ENCODE results near the gene RECQL5. TPM values are rescaled to one million over a fixed set of nuclear protein-coding genes. Genes with fewer than 3 reads are reported as not detected.

RECQL5 gene
- total RNA-seq, 1 donor from 2014 or later: 18.7 TPM

GRCh38 chr17:75614556-75615270, 52.2 kb downstream of the RECQL5 start:
- peaks cover 8% of the 10 kb centered on the region for H3K27me3 ChIP-seq (ENCODE audit: control insufficient read depth, insufficient read depth, low read length)
- no peak for TF ChIP-seq CTCF (IDR thresholded peaks at IDR 0.05; ENCODE audit: insufficient read depth, low read length, poor library complexity, severe bottlenecking)
- no peaks in the 10 kb centered on the region for H3K36me3 ChIP-seq (ENCODE audit: control insufficient read depth, insufficient read depth, low read length)
- H3K4me3 ChIP-seq (ENCODE audit: low read depth, low read length): no peak overlapping the region
- no peak for DNase-seq (ENCODE audit: low read depth)

GRCh38 chr17:75614006-75614405, 52.9 kb downstream of the RECQL5 start:
- Histone ChIP-seq H3K4me3 (ENCODE audit: low read depth, low read length) (no peak overlapping the region), H3K27me3 (ENCODE audit: control insufficient read depth, insufficient read depth, low read length) (peaks cover 5% of the 10 kb centered on the region), H3K36me3 (ENCODE audit: control insufficient read depth, insufficient read depth, low read length) (no peaks in the 10 kb centered on the region)
- DNase-seq (ENCODE audit: low read depth): no peak
- TF ChIP-seq CTCF (IDR thresholded peaks at IDR 0.05; ENCODE audit: insufficient read depth, low read length, poor library complexity, severe bottlenecking): peak; percentile 29

GRCh38 chr17:75612906-75613626, 53.9 kb downstream of the RECQL5 start:
- Histone ChIP-seq H3K27me3 (ENCODE audit: control insufficient read depth, insufficient read depth, low read length) (peaks cover 5% of the 10 kb centered on the region), H3K4me3 (ENCODE audit: low read depth, low read length) (no peak overlapping the region), H3K36me3 (ENCODE audit: control insufficient read depth, insufficient read depth, low read length) (no peaks in the 10 kb centered on the region)
- DNase-seq (ENCODE audit: low read depth): no peak
- TF ChIP-seq CTCF (IDR thresholded peaks at IDR 0.05; ENCODE audit: insufficient read depth, low read length, poor library complexity, severe bottlenecking): no peak

GRCh38 chr17:75611851-75612429, 55.0 kb downstream of the RECQL5 start:
- Histone ChIP-seq H3K36me3 (ENCODE audit: control insufficient read depth, insufficient read depth, low read length) (no peaks in the 10 kb centered on the region), H3K27me3 (ENCODE audit: control insufficient read depth, insufficient read depth, low read length) (peaks cover 2% of the 10 kb centered on the region), H3K4me3 (ENCODE audit: low read depth, low read length) (no peak overlapping the region)
- no peak for TF ChIP-seq CTCF (IDR thresholded peaks at IDR 0.05; ENCODE audit: insufficient read depth, low read length, poor library complexity, severe bottlenecking)
- no peak for DNase-seq (ENCODE audit: low read depth)

GRCh38 chr17:75610103-75610984, 56.6 kb downstream of the RECQL5 start:
- peaks cover 3% of the 10 kb centered on the region for H3K27me3 ChIP-seq (ENCODE audit: control insufficient read depth, insufficient read depth, low read length)
- H3K4me3 ChIP-seq (ENCODE audit: low read depth, low read length): no peak overlapping the region
- H3K36me3 ChIP-seq (ENCODE audit: control insufficient read depth, insufficient read depth, low read length): no peaks in the 10 kb centered on the region
- DNase-seq (ENCODE audit: low read depth): no peak
- no peak for TF ChIP-seq CTCF (IDR thresholded peaks at IDR 0.05; ENCODE audit: insufficient read depth, low read length, poor library complexity, severe bottlenecking)
